SH-SY5Y (cell line): ENCODE results near the gene FBXO39.

Experiments used
- GATA2 ChIP-seq: IDR thresholded peaks from 2 replicates; pipeline ENCODE4 v1.6.1; 2011; ENCODE audit warnings: mild to moderate bottlenecking, low read depth, low read length
- GATA3 ChIP-seq: IDR thresholded peaks from 2 replicates; pipeline ENCODE4 v1.6.1; 2011; ENCODE audit warnings: low read depth, mild to moderate bottlenecking, low read length, moderate library complexity

- TF ChIP-seq GATA2: no peak
- no peak for TF ChIP-seq GATA3
Measured at GRCh38 chr17:6748617-6749016, 27.4 kb upstream of the FBXO39 start.
